HG02981 (cell line): ENCODE data around the gene GNAO1.

Experiments used
- ATAC-seq: cut with Tn5 transposase; IDR thresholded peaks from one replicate; pipeline ENCODE4 v1.9.1; 2021; ENCODE audit warnings: mild to moderate bottlenecking, moderate library complexity; ENCODE audit not compliant: unreplicated experiment

The GNAO1 gene

GRCh38 chr16:56328276-56329022, 137.2 kb downstream of the GNAO1 start:
- no peak for ATAC-seq

DNA sequence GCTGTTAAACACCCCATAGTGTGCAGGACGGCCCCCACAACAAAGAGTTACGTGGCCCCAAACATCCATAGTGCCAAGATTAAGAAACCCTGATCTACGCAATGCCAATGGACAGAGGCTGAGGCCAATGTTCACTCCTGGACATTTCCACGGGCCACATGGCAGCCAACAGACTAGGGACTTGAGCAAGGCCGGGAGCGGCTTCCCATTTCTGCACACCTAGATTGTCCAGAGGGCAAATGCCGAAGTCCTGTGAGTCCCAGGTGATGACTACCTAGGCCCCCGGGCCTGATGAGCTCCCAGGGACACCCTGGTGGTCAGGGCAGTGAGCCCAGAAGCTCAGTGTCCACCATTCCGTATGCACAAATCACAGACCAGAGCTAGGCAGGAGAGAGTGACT, 138.6 kb downstream of the GNAO1 start:
- no peak for ATAC-seq

- no peak for ATAC-seq
Measured at GRCh38 chr16:56330476-56330875, 139.2 kb downstream of the GNAO1 start.

DNA sequence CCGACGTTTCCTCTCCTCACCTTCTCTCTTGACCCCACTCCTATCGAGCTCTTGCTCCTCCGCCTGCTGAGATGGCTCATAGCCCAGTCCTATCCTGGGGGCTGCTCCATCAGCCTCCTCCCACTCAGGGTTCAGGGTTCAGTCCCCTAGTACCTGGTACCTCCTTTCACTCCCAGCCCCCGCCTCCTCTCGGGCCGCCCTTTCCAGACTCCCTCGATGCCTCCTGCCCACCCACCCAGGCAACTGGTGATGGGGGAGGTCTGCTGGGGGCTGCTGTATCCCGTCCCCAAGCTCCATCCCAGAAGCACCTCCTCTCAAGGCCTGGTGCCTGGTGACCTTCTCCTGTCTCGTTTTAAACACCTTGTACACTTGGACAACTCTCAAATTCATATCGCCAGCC, 140.1 kb downstream of the GNAO1 start:
- ATAC-seq: no peak

DNA sequence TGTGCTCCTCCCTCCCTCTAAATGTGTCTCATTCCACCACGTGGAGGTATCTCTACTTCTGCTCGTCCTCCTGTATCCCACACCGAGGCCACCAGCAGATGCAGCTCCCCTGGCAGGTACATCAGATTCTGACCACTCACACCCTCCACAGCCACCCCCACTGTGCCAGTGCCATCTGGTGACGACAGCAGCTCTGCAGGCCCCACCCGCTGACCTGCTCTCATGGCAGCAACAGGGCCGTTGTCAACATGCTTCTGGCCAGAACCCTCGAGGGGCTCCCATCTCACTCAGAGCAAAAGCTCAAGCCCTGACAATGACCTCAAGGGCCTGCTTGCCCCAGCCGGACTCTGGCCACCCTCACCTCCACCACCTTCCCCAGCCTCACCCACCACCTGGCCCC, 140.6 kb downstream of the GNAO1 start:
- no peak for ATAC-seq

DNA sequence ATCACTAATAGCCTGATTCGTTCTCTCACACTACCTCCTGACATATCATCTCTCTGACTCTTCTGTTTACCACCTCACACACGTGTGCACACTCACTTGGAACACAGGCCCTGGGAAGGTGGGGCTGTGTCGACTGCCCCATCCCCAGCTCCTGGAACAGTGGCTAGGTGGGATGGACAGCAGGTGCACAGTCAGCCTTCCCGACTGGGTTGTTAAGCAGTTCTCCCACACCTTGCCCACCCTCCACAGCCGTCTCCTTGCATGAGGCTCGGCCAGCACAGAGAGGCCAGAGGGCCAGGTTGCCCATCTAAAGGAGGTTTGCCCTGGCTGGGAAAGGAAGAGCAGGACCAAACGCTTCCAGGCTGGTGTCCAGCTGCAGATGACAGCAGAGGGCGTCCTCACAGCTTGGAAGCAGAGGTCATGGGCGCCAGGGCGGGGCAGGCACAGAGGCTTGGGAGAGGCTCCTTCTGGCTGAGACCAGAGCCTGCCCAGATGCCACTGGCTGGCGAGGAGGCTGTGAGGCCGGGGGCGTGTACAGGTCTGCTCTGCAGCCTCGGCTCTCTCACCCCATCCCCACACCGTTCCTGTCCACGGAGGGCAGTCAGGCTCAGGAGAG, 141.3 kb downstream of the GNAO1 start:
- no peak for ATAC-seq

GRCh38 chr16:56334761-56335160, 143.5 kb downstream of the GNAO1 start:
- no peak for ATAC-seq

DNA sequence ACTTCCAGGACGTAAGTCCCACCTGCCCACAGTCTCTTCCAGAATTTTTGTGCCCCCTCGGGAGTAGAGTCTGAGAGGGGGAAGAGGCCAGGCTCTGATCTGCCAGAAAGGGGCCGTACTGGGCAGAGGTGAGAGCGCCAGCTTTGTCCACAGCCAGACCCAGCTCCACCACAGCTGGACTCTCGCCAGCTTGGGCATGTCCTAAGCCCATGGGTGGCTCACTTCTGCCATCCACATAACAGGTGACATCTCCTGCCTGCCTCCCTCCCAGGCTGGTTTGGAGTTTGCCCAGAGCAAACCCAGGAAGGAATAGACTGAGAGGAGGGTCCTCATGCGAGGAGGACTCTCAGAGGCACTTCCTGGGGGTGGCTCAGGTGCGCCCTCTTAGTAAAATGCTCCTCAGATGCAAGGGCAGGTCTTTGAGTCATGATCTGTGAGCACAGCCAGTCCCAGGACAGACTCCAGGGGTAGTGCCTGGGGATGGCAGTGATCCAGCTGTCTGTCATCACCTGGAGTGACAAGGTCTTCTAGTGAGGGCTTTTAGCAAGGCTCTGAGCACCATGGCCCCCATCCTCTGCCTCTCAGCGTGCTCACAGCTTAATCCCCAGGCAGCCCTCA, 144.9 kb downstream of the GNAO1 start:
- no peak for ATAC-seq

GRCh38 chr16:56336711-56337110, 145.4 kb downstream of the GNAO1 start:
- ATAC-seq: no peak

- ATAC-seq: no peak
Measured at GRCh38 chr16:56337131-56337857, 146.0 kb downstream of the GNAO1 start.

DNA sequence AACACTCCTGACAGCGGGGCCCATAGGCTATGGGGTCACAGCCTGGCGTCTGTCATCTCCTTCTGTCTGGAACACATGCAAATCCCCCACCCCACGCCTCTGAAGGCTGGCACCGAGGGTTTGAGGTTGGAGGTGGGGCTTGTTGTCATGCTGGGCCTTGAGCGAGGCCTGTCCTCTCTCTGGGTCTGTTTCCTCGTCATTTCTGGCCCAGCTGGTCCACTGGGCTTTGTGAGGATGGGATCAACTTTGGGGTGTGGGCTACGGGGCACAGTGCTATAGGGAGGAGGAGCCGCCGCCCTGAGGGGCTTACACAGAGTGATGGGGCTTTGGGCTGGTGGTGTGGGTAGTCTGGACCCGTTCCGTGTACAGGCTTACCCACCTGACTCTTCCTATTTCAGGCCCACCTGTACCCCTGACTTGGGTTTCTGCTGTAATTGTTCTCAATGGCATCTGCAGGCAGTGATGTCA, 146.6 kb downstream of the GNAO1 start:
- no peak for ATAC-seq

DNA sequence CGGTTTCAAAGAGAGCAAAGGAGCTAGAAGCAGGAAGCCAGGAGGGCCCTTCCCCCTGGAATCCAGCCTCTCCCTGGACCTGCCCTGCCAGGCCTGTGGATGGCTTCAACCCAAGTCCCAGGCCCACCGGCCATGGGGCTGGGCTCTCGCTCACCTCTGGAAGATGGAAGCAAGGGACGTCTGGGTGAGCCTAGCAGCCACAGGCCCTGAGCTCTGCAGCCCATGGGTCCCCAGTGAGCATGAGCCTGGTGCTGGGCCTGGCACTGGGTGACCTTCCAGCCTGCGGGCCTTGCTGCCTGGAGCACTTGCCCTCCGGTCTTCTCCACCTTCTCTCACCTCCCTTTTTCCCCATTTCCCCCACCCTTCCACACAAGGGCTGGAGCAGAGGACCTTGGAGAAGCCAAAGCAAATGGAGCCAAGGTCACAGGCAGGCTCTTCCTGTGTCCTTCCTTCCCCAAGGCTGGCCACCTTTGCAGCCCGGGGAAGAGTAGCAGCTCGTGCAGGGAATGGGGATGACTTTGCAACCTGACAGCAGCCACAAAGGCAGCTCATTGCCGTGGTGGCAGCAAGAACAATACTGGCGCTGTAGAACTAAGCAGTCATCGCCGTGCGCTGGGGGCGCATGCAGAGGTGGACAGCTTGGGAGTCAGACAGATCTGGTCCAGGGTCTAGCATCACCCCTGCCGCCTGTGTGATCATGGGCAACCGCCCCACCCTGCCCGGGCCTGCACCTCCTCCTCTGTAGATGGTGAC, 147.5 kb downstream of the GNAO1 start:
- ATAC-seq: no peak

DNA sequence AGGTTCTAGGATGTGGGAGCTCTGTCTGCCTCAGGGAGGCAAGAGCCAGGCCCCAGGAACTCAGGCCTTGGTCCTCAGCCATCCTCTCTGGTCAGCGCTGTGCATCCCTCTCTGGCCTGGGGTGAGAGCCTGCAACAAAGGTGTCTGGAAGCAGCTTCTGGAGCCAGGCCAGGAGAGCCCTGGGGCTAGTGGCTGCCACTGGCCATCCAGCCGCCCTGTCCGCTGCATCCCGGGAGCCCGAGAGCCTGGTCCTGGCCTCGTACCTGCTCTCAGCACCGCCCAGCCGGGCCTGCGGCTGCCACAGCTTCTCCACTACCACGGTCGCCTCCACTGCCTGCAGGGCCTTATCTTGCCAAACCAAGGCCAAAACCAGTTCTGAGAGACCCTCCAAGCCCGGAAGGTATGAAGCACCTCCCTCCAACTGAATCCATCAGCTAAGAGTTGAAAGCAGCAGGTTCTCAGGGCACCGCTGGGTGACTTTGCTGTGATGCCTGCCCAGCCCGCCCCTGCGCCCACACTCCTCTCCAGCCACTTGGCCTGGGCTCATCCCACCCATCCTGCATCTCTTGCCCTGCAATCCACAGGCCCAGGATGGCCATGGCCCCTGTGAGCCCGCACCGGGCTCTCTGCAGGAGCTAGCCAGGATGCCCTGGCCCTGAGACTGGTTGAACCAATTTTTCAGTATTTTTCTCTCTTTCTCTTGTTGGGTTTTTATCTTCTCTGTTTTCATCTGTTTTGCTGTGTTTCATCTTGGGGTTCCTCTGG, 148.3 kb downstream of the GNAO1 start:
- no peak for ATAC-seq

DNA sequence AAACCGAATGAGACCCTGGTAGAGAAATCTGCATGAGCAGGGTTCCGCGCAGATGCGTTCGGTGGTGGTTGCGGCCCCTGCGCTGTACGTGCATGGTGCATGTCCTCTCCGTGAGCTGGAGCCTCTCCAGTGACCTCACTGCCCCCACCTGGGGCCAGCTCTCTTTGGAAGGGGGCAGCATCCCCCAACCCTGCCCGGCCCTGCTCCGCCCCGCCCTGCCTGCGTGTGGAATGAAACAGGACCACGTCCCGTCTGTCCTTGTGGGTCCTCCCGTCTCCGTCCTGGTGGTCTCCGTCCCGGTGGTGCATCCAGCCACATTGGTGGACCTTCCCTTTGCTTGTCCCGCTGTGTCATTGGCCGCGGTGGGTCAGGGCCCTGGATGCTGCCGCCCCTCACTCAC, 149.1 kb downstream of the GNAO1 start:
- ATAC-seq: no peak

DNA sequence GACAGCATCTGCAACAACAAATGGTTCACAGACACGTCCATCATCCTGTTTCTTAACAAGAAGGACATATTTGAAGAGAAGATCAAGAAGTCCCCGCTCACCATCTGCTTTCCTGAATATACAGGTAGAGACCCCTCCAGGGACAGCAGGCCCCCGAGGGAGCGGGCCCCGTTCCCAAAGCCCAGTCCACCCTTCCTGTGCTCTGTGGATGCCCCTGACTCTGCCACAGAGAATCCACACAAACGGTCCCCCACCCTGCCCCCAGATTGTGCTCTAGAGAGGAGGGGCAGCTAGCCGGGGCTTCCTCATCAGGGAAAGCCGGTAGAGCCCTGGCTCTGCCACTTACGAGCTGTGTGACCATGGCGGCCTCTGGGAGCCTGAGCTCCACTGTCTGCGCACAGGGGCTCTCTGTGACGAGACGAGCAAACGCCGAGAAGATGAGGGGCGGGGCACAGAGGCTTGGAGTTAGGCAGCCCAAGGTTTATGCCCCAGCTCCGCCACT, 149.6 kb downstream of the GNAO1 start:
- no peak for ATAC-seq

- no peak for ATAC-seq
Measured at GRCh38 chr16:56341656-56342399, 150.5 kb downstream of the GNAO1 start.

DNA sequence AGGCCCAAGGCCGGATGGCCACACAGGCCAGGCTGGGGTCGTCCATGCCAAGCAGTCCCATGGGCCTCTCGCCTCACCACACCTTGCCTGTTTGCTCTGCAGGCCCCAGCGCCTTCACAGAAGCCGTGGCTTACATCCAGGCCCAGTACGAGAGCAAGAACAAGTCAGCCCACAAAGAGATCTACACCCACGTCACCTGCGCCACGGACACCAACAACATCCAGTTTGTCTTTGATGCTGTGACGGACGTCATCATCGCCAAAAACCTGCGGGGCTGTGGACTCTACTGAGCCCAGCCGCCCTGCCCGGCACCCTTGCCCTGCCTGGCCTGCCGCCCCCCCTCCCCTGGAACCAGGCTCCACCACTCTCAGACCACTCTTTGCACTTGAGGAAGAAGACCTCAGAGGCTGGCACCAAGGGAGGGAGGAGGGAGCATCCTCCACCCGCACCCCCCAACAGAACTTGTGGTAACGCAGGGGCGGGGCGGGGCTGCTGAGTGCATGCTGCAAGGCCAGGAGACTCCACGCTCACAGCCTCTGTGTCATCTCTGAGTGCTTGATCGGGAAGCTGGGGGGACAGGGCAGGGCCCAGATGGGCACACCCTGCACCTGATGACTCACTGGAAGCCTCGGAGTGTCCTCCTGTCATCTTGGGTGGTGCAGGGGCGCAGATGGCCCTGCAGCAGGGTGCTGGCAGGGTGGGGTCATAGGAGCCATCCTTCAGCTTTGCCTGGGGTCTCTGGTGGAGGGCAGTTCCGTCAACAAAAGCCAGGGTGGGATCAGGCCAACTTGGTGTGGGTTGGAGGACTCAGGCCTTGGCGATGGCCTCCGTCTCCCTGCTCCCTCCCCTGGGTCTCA, 152.6 kb downstream of the GNAO1 start:
- no peak for ATAC-seq
